A549 (cell line): ENCODE data around the gene LRFN2.

ENCODE experiments used
- CEBPB ChIP-seq, 2 experiments: fragments of >200 bp in 1 of 2; sonication (Bioruptor Twin) in 1 of 2; formaldehyde crosslinking in 1 of 2; IDR thresholded peaks; 2 replicates each; pipeline ENCODE4 v1.6.1; 2012 to 2016
- CTCF ChIP-seq: fragments of >200 bp; sonication (Bioruptor Twin); formaldehyde crosslinking; IDR thresholded peaks from 3 replicates; pipeline ENCODE4 v1.5.1; 2016
- ELK1 ChIP-seq: fragments of 150-350 bp; IDR thresholded peaks from 2 replicates; pipeline ENCODE4 v1.6.1; 2014; ENCODE audit warnings: low read depth, mild to moderate bottlenecking, low read length
- EP300 ChIP-seq, 2 experiments: fragments of >200 bp; sonication (Bioruptor Twin); formaldehyde crosslinking; IDR thresholded peaks; 2 replicates in 1 of 2; 3 replicates in 1 of 2; pipeline ENCODE4 v1.6.1; 2016 to 2017
- FOSB ChIP-seq: fragments of 250-450 bp; sonication (Bioruptor Pico); IDR thresholded peaks from 2 replicates; pipeline ENCODE4 v1.5.0; 2020; ENCODE audit warnings: mild to moderate bottlenecking, moderate library complexity
- HDAC2 ChIP-seq: fragments of 200-600 bp; sonication (generic); IDR thresholded peaks from 2 replicates; pipeline ENCODE4 v1.6.1; 2016
- JUN ChIP-seq, 2 experiments: fragments of >200 bp; sonication (Bioruptor Twin); formaldehyde crosslinking; IDR thresholded peaks; 2 replicates in 1 of 2; 3 replicates in 1 of 2; pipeline ENCODE4 v1.6.1; 2016 to 2017
- MAFK ChIP-seq: fragments of 450-650 bp; IDR thresholded peaks from 2 replicates; pipeline ENCODE4 v1.6.1; 2014; ENCODE audit not compliant: partially characterized antibody
- POLR2A ChIP-seq: IDR thresholded peaks from 2 replicates; pipeline ENCODE4 v1.6.1; 2012; ENCODE audit warnings: mild to moderate bottlenecking, low read length
- RAD21 ChIP-seq, 2 experiments: fragments of >200 bp in 1 of 2; sonication (Bioruptor Twin) in 1 of 2; formaldehyde crosslinking in 1 of 2; IDR thresholded peaks in 1 of 2; conservative IDR thresholded peaks in 1 of 2; 2 replicates in 1 of 2; 3 replicates in 1 of 2; pipeline ENCODE4 v1.6.1; 2012 to 2018; ENCODE audit warnings: inconsistent platforms in 1 of 2
- RCOR1 ChIP-seq: fragments of 150-350 bp; IDR thresholded peaks from 2 replicates; pipeline ENCODE4 v1.6.1; 2014; ENCODE audit warnings: antibody characterized with exemption, low read length, low read depth
- RFX5 ChIP-seq: fragments of 450-650 bp; IDR thresholded peaks from 2 replicates; pipeline ENCODE4 v1.7.1; 2014; ENCODE audit warnings: antibody characterized with exemption, mild to moderate bottlenecking, moderate library complexity
- SMC3 ChIP-seq: fragments of >200 bp; sonication (Bioruptor Twin); formaldehyde crosslinking; IDR thresholded peaks from 3 replicates; pipeline ENCODE4 v1.6.1; 2018; ENCODE audit warnings: inconsistent platforms
- TP53 ChIP-seq: fragments of 250-450 bp; sonication (Bioruptor Pico); IDR thresholded peaks from 2 replicates; pipeline ENCODE4 v1.5.0; 2021; ENCODE audit warnings: mild to moderate bottlenecking, moderate library complexity

- TF ChIP-seq CTCF (no peak), CEBPB (IDR thresholded peaks at IDR 0.05) (no peak), EP300 (IDR thresholded peaks at IDR 0.05) (no peak), FOSB (CRISPR knock-in tag) (no peak), HDAC2 (no peak), POLR2A (no peak), RCOR1 (no peak), ELK1 (no peak), TP53 (no peak), JUN (IDR thresholded peaks at IDR 0.05) (no peak), RFX5 (no peak), RAD21 (conservative IDR thresholded peaks at IDR 0.05 in 1 of 2, IDR thresholded peaks at IDR 0.05 in 1 of 2) (no peak), SMC3 (no peak), MAFK (no peak)
Measured at GRCh38 chr6:40611434-40611833, 24.3 kb upstream of the LRFN2 start.
